ENCODE measurements around the gene WDR90.

DNA sequence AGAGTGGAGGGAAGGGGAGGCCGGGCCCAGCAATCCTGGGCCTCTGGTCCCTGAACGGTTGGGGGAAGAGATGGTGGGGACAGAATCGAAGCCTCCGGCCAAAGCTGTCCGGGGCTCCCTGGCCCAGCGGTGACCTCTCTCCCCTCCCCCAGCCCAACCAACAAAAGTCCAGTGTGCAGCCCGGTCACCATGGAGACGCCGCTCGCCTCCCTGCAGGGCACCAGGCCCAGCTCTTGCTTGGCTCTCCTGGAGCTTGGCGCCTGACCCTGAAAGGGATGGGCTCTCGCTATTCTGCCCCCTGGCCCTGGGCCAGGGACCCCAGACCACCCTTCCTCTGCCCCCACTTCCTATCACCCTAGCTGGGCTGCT, 67.0 kb downstream of the WDR90 start:
- TF ChIP-seq, protein P1, sequence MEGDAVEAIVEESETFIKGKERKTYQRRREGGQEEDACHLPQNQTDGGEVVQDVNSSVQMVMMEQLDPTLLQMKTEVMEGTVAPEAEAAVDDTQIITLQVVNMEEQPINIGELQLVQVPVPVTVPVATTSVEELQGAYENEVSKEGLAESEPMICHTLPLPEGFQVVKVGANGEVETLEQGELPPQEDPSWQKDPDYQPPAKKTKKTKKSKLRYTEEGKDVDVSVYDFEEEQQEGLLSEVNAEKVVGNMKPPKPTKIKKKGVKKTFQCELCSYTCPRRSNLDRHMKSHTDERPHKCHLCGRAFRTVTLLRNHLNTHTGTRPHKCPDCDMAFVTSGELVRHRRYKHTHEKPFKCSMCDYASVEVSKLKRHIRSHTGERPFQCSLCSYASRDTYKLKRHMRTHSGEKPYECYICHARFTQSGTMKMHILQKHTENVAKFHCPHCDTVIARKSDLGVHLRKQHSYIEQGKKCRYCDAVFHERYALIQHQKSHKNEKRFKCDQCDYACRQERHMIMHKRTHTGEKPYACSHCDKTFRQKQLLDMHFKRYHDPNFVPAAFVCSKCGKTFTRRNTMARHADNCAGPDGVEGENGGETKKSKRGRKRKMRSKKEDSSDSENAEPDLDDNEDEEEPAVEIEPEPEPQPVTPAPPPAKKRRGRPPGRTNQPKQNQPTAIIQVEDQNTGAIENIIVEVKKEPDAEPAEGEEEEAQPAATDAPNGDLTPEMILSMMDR (IDR thresholded peaks at IDR 0.05; ENCODE audit: poor library complexity, severe bottlenecking), result no peak
- TF ChIP-seq EZH2 (IDR thresholded peaks at IDR 0.05; ENCODE audit: borderline replicate concordance, insufficient read depth, low read length, poor library complexity, severe bottlenecking) (no peak), REST (IDR thresholded peaks at IDR 0.05; ENCODE audit: borderline replicate concordance) (no peak), SMC3 (conservative IDR thresholded peaks at IDR 0.05; ENCODE audit: poor library complexity) (no peak), EP300 (conservative IDR thresholded peaks at IDR 0.05; ENCODE audit: poor library complexity, severe bottlenecking) (no peak), MXI1 (conservative IDR thresholded peaks at IDR 0.05; ENCODE audit: poor library complexity, severe bottlenecking) (no peak), POLR2AphosphoS5 (IDR thresholded peaks at IDR 0.05) (no peak), RAD21 (conservative IDR thresholded peaks at IDR 0.05) (no peak), TAF1 (IDR thresholded peaks at IDR 0.05; ENCODE audit: low read depth) (no peak)

Data from neural cell (in vitro differentiated cells).